GM12878 (cell line): Measurements from ENCODE around the gene AP3B1. TPM values are rescaled to one million over a fixed set of nuclear protein-coding genes. Genes with fewer than 3 reads are reported as not detected.

ENCODE experiments used
- GABPA ChIP-seq: IDR thresholded peaks from 2 replicates; pipeline ENCODE4 v1.6.1; 2014; ENCODE audit warnings: antibody characterized with exemption, low read depth, mild to moderate bottlenecking, inconsistent platforms
- MEF2B ChIP-seq: fragments of 450-650 bp; IDR thresholded peaks from 2 replicates; pipeline ENCODE4 v1.6.1; 2018; ENCODE audit warnings: mild to moderate bottlenecking, moderate library complexity; ENCODE audit not compliant: partially characterized antibody, poor library complexity, severe bottlenecking
- RAD21 ChIP-seq: IDR thresholded peaks from 2 replicates; pipeline ENCODE4 v1.6.1; 2011; ENCODE audit warnings: mild to moderate bottlenecking, low read depth, low read length, moderate library complexity; ENCODE audit not compliant: insufficient read depth
- SMC3 ChIP-seq: IDR thresholded peaks from 2 replicates; pipeline ENCODE4 v1.6.1; 2011; ENCODE audit warnings: low read length, improper control_type of control experiment, borderline replicate concordance
- SREBF2 ChIP-seq: IDR thresholded peaks from 2 replicates; pipeline ENCODE4 v1.6.1; 2012; ENCODE audit warnings: mild to moderate bottlenecking, low read length
- polyA plus RNA-seq, 11 experiments: library from polyadenylated mRNA; depleted of rRNA in 4 of 11; unstranded in 6 of 11; stranded (reverse) in 5 of 11; fragments of >200 nt; fragmentation: Nextera tagmentation in 4 of 11; fragmentation: Illumina TruSeq in 1 of 11; extraction: Ambion mirVana in 4 of 11; extraction: Trizol in 1 of 11; gene quantifications; 1 replicate in 1 of 11; 2 replicates in 10 of 11; pipeline versions ENCODE4 v1.2.1 to v1.2.3, GENCODE V29; 2011 to 2016; ENCODE audit warnings: inconsistent platforms in 2 of 11, missing spikeins in 2 of 11, low read depth in 1 of 11
- total RNA-seq, 4 experiments: library from RNA; depleted of rRNA in 3 of 4; stranded (reverse); fragments of >200 nt in 3 of 4; fragmentation: Illumina TruSeq in 1 of 4; extraction: Trizol in 1 of 4; gene quantifications; 2 replicates each; pipeline versions ENCODE4 v1.2.1 to v1.2.3, GENCODE V29; 2013 to 2021
- TF ChIP-seq, protein P1 (sequence below), 3 experiments: IDR thresholded peaks in 2 of 3; conservative IDR thresholded peaks in 1 of 3; 2 replicates each; pipeline ENCODE4 v1.5.1; 2011; ENCODE audit warnings: low read depth in 3 of 3, low read length in 3 of 3, mild to moderate bottlenecking in 3 of 3, control low read depth in 2 of 3, moderate library complexity in 2 of 3, inconsistent platforms in 1 of 3, mixed read lengths in 1 of 3; ENCODE audit not compliant: control insufficient read depth in 2 of 3, insufficient read depth in 1 of 3; ENCODE audit errors: extremely low read depth in 1 of 3
- TF ChIP-seq, protein P2 (sequence below): fragments of 450-650 bp; conservative IDR thresholded peaks from 2 replicates; pipeline ENCODE4 v1.6.1; 2017; ENCODE audit warnings: mild to moderate bottlenecking, moderate library complexity
- TF ChIP-seq, protein P3 (sequence below): IDR thresholded peaks from 2 replicates; pipeline ENCODE4 v1.6.1; 2012; ENCODE audit warnings: low read depth, low read length, improper control_type of control experiment

AP3B1 gene
- total and polyA plus RNA-seq, 10 of the 15 experiments (the other 5 are each of a cell fraction or from before 2014, with no cell fraction given): 30.9 to 70.8 (median 46.0) TPM

DNA sequence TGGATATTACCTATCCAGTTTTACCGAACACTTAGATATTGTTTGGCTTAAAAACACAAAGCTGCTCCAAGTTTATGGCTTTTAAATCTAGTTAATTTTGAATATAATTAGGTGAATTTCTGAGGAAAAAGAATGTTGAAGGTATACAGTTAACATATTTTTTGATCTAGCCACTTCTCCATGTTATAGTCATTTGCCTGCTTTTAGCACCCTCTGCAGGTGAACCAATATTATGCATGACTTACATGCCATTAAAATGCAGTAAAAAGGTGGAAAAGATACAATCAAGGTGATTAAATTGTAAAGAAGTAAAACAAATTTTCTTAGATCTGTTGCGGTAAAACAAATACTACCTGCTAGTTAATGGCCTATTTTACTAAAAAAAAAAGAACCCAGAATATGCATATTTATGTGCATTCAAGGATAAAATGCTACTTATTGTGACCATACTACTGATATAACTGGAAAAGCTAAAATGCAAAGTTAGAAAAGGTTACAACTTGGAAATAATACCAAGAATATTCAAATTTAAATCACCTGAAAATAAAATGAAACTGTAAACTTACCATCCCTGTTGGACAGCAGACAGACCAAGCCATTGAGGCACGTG, 132.1 kb downstream of the AP3B1 start (continued):
- TF ChIP-seq, protein P1, sequence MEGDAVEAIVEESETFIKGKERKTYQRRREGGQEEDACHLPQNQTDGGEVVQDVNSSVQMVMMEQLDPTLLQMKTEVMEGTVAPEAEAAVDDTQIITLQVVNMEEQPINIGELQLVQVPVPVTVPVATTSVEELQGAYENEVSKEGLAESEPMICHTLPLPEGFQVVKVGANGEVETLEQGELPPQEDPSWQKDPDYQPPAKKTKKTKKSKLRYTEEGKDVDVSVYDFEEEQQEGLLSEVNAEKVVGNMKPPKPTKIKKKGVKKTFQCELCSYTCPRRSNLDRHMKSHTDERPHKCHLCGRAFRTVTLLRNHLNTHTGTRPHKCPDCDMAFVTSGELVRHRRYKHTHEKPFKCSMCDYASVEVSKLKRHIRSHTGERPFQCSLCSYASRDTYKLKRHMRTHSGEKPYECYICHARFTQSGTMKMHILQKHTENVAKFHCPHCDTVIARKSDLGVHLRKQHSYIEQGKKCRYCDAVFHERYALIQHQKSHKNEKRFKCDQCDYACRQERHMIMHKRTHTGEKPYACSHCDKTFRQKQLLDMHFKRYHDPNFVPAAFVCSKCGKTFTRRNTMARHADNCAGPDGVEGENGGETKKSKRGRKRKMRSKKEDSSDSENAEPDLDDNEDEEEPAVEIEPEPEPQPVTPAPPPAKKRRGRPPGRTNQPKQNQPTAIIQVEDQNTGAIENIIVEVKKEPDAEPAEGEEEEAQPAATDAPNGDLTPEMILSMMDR (IDR thresholded peaks at IDR 0.05 in 2 of 3, conservative IDR thresholded peaks at IDR 0.05 in 1 of 3; ENCODE audit: control insufficient read depth in 2 of 3, extremely low read depth in 1 of 3, insufficient read depth in 1 of 3, low read depth in 3 of 3, low read length in 3 of 3): peak; percentile 47 to 66 (median 47); a peak in 5 of 6 replicates
- TF ChIP-seq GABPA (no peak), SMC3 (peak; percentile 58; the same call in 1 of the 2 replicates), MEF2B (no peak), RAD21 (peak; percentile 82), SREBF2 (no peak)
- TF ChIP-seq, protein P2, sequence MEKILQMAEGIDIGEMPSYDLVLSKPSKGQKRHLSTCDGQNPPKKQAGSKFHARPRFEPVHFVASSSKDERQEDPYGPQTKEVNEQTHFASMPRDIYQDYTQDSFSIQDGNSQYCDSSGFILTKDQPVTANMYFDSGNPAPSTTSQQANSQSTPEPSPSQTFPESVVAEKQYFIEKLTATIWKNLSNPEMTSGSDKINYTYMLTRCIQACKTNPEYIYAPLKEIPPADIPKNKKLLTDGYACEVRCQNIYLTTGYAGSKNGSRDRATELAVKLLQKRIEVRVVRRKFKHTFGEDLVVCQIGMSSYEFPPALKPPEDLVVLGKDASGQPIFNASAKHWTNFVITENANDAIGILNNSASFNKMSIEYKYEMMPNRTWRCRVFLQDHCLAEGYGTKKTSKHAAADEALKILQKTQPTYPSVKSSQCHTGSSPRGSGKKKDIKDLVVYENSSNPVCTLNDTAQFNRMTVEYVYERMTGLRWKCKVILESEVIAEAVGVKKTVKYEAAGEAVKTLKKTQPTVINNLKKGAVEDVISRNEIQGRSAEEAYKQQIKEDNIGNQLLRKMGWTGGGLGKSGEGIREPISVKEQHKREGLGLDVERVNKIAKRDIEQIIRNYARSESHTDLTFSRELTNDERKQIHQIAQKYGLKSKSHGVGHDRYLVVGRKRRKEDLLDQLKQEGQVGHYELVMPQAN: no peak
- TF ChIP-seq, protein P3, sequence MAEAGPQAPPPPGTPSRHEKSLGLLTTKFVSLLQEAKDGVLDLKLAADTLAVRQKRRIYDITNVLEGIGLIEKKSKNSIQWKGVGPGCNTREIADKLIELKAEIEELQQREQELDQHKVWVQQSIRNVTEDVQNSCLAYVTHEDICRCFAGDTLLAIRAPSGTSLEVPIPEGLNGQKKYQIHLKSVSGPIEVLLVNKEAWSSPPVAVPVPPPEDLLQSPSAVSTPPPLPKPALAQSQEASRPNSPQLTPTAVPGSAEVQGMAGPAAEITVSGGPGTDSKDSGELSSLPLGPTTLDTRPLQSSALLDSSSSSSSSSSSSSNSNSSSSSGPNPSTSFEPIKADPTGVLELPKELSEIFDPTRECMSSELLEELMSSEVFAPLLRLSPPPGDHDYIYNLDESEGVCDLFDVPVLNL: no peak
